ENCODE data around the gene SF3B6.

SF3B6 gene

GRCh38 chr2:24018241-24018640, 57.9 kb downstream of the SF3B6 start:
- DNase-seq: no peak

GRCh38 chr2:24017711-24018110, 58.4 kb downstream of the SF3B6 start:
- DNase-seq: no peak

Data from NCI-H187 treated with DMSO at 0.1 percent for 48 hours (cell line).